ENCODE measurements around the gene NDUFS6. TPM values are rescaled to one million over a fixed set of nuclear protein-coding genes. Genes with fewer than 3 reads are reported as not detected.

The NDUFS6 gene
- total and polyA plus RNA-seq, 10 donors: 18.2 to 74.2 (median 29.2) TPM

- DNase-seq: peak; percentile 65
- Histone ChIP-seq H3K36me3 (no peaks in the 10 kb centered on the region), H3K27me3 (replicated peaks in 1 of 7) (peaks cover 3 to 91% (median 18%) of the 10 kb centered on the region in 7 donors), H3K4me3 (no peak overlapping the region), H3K9me3 (no peaks in the 10 kb centered on the region), H3K27ac (no peak overlapping the region), H3K4me1 (no peaks in the 10 kb centered on the region)
- intact Hi-C loops (cut with DNase I; ENCODE audit: low total_unique reads): no loop called here
- 71 to 83% (median 76%) methylated on average over 10 to 32 of the region's 32 CpGs for WGBS, 5 donors
- TF ChIP-seq CTCF (IDR thresholded peaks at IDR 0.05 in 8 of 11, conservative IDR thresholded peaks at IDR 0.05 in 3 of 11): no peak
- no peak for TF ChIP-seq POLR2A (IDR thresholded peaks at IDR 0.05)
These were observed 36.0 kb downstream of the NDUFS6 start for GRCh38 chr5:1836891-1837880.

DNA sequence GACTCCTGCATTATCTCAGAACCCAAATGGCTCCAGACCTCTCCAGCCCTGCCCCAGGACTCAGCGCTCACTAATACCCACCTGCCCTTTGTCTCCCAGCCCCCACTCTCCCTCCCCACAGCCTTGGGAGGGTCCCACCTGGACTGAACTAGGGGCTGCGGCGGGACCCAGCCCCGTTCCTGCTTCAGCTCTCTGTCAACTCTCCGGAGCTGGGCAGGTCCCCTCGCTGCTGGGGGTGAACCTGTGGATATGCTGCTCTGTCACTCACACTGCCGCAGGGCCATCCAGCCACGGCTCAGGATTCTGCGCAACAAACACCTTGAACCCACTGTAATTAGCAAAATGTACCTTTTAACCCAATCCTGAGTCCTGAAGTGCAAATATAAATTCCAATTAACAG, 36.8 kb downstream of the NDUFS6 start:
- no peak overlapping the region for H3K27ac ChIP-seq
- peak; percentile 41 for DNase-seq
- H3K4me1 ChIP-seq: no peaks in the 10 kb centered on the region
- 72 to 87% (median 78%) methylated on average over 7 to 9 of the region's 9 CpGs for WGBS, 5 donors
- no peak overlapping the region for H3K4me3 ChIP-seq
- TF ChIP-seq POLR2A (IDR thresholded peaks at IDR 0.05): no peak
- TF ChIP-seq POLR2AphosphoS5 (IDR thresholded peaks at IDR 0.05): no peak
- TF ChIP-seq CTCF (IDR thresholded peaks at IDR 0.05 in 8 of 11, conservative IDR thresholded peaks at IDR 0.05 in 3 of 11): no peak
- intact Hi-C loops (cut with DNase I; ENCODE audit: low total_unique reads): no loop called here
- peaks cover 3 to 87% (median 18%) of the 10 kb centered on the region in 7 donors for H3K27me3 ChIP-seq (replicated peaks in 1 of 7)
- H3K36me3 ChIP-seq: no peaks in the 10 kb centered on the region
- H3K9me3 ChIP-seq: no peaks in the 10 kb centered on the region

GRCh38 chr5:1840071-1840547, 38.9 kb downstream of the NDUFS6 start:
- intact Hi-C loops (cut with DNase I; ENCODE audit: low total_unique reads): no loop called here
- TF ChIP-seq POLR2A (IDR thresholded peaks at IDR 0.05) (no peak), CTCF (IDR thresholded peaks at IDR 0.05 in 8 of 11, conservative IDR thresholded peaks at IDR 0.05 in 3 of 11) (no peak), POLR2AphosphoS5 (IDR thresholded peaks at IDR 0.05) (no peak)
- Histone ChIP-seq H3K4me1 (no peaks in the 10 kb centered on the region), H3K27ac (no peak overlapping the region), H3K36me3 (no peaks in the 10 kb centered on the region), H3K27me3 (replicated peaks in 1 of 7) (peaks cover 0 to 85% (median 18%) of the 10 kb centered on the region in 7 donors), H3K9me3 (no peaks in the 10 kb centered on the region), H3K4me3 (no peak overlapping the region)
- DNase-seq: peak; percentile 69
- WGBS, 5 donors: 77 to 88% (median 85%) methylated on average over 13 to 20 of the region's 20 CpGs
